Endodermal cell (in vitro differentiated cells): Measurements from ENCODE around the gene DDR2. TPM values are rescaled to one million over a fixed set of nuclear protein-coding genes. Genes with fewer than 3 reads are reported as not detected.

ENCODE experiments used
- DNase-seq: peaks from one replicate; pipeline ENCODE4 v3.0.0-alpha.2; 2017
- H3K27ac ChIP-seq: 2 replicates; pipeline ENCODE4 v1.5.1; 2013; ENCODE audit warnings: mild to moderate bottlenecking, low read depth, low read length, moderate library complexity
- H3K27me3 ChIP-seq: 2 replicates; pipeline ENCODE4 v1.6.1; 2013; ENCODE audit warnings: mild to moderate bottlenecking, low read length, moderate library complexity; ENCODE audit not compliant: insufficient read depth, control insufficient read depth, poor library complexity, severe bottlenecking
- H3K36me3 ChIP-seq: 2 replicates; pipeline ENCODE4 v1.7.0; 2013; ENCODE audit warnings: mild to moderate bottlenecking, low read length, moderate library complexity; ENCODE audit not compliant: control insufficient read depth, insufficient read depth
- H3K4me1 ChIP-seq: one replicate; pipeline ENCODE4 v1.7.0; 2013; ENCODE audit warnings: low read length; ENCODE audit not compliant: control insufficient read depth, insufficient read depth
- H3K4me3 ChIP-seq: 2 replicates; pipeline ENCODE4 v1.5.1; 2013; ENCODE audit warnings: mild to moderate bottlenecking, low read length, moderate library complexity
- H3K9ac ChIP-seq: 2 replicates; pipeline ENCODE4 v1.6.1; 2013; ENCODE audit warnings: mild to moderate bottlenecking, low read length, moderate library complexity; ENCODE audit not compliant: poor library complexity, severe bottlenecking; ENCODE audit errors: extremely low read depth
- H3K9me3 ChIP-seq: 2 replicates; pipeline ENCODE4 v1.6.1; 2013; ENCODE audit warnings: mild to moderate bottlenecking, low read length, moderate library complexity; ENCODE audit not compliant: control insufficient read depth
- H3K27ac Mint-ChIP-seq: 2 replicates; pipeline ENCODE4 v1.8.0; 2020; ENCODE audit warnings: mixed read lengths
- H3K27me3 Mint-ChIP-seq: 2 replicates; pipeline ENCODE4 v1.8.0; 2021; ENCODE audit warnings: mild to moderate bottlenecking, mixed read lengths; ENCODE audit not compliant: insufficient read depth
- H3K36me3 Mint-ChIP-seq: 2 replicates; pipeline ENCODE4 v1.8.0; 2020; ENCODE audit warnings: low read depth, mixed read lengths
- H3K4me1 Mint-ChIP-seq: 2 replicates; pipeline ENCODE4 v1.8.0; 2020; ENCODE audit warnings: mixed read lengths
- H3K4me3 Mint-ChIP-seq: 2 replicates; pipeline ENCODE4 v1.8.0; 2020; ENCODE audit warnings: mild to moderate bottlenecking, moderate library complexity, mixed read lengths
- H3K9me3 Mint-ChIP-seq: 2 replicates; pipeline ENCODE4 v1.8.0; 2020; ENCODE audit warnings: mild to moderate bottlenecking, mixed read lengths
- CTCF ChIP-seq: fragments of 200-600 bp; sonication (generic); conservative IDR thresholded peaks from 2 replicates; pipeline ENCODE4 v1.5.0; 2021; ENCODE audit warnings: antibody characterized with exemption, mild to moderate bottlenecking
- WGBS, 2 experiments: methylation state at CpG; one replicate each; pipeline versions ENCODE4 v1.1.5 to v1.1.7; 2013; ENCODE audit warnings: missing lambda C conversion rate in 2 of 2, mixed read lengths in 1 of 2; ENCODE audit not compliant: insufficient coverage in 1 of 2, insufficient read length in 1 of 2; 5-methylcytosine and 5-hydroxymethylcytosine counted together
- total RNA-seq, 2 donors: library from RNA; stranded (reverse); fragmentation: NEBNext Ultra II Directional in 1 of 2; extraction: Animal tissue kit (Norgen Biotek cat#: 25700) in 1 of 2; gene quantifications; 2 replicates in 1 of 2; 3 replicates in 1 of 2; pipeline ENCODE4 v1.2.1, GENCODE V29; 2021

DDR2 gene
- total RNA-seq, 2 donors from 2014 or later = 0.26 to 0.55 TPM

DNA sequence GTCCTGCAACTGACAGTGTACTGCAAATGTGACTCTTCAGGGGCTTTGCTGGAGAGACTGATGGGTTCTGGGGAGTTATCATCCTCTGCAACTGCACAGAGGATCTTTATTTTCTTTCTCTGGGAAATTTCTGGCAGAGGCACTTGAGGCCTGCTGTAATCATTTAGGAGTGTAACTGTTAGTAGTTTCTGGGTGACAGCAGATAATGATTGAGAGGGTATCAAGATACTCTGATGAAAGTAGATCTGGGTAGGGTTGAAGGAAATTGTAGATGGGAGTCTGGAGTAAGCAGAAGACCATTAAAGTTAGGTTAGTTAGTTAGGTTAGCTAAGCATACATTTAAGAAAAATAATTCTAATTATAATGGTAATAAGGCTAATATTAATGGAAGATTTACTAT lies 11.0 kb upstream of the DDR2 start:
- Histone ChIP-seq H3K27me3 (no peaks in the 10 kb centered on the region), H3K4me3 (no peak overlapping the region), H3K9me3 (peaks cover 21% of the 10 kb centered on the region), H3K27ac (no peak overlapping the region), H3K36me3 (no peaks in the 10 kb centered on the region), H3K4me1 (no peaks in the 10 kb centered on the region), H3K9ac (no peak overlapping the region)
- no peak overlapping the region for H3K27ac Mint-ChIP-seq
- peaks cover 18% of the 10 kb centered on the region for H3K9me3 Mint-ChIP-seq
- TF ChIP-seq CTCF = no peak
- H3K4me1 Mint-ChIP-seq = no peaks in the 10 kb centered on the region
- no peak overlapping the region for H3K4me3 Mint-ChIP-seq
- H3K36me3 Mint-ChIP-seq = peaks cover 3% of the 10 kb centered on the region
- no peak for DNase-seq
- H3K27me3 Mint-ChIP-seq = peaks cover 1% of the 10 kb centered on the region

- WGBS, 2 experiments = 88 to 89% methylated on average over 1 to 2 of the region's 2 CpGs
- no peaks in the 10 kb centered on the region for H3K36me3 Mint-ChIP-seq
- no peak for DNase-seq
- H3K4me1 ChIP-seq = no peaks in the 10 kb centered on the region
- H3K4me3 ChIP-seq = no peak overlapping the region
- no peak overlapping the region for H3K27ac Mint-ChIP-seq
- no peak for TF ChIP-seq CTCF
- no peaks in the 10 kb centered on the region for H3K4me1 Mint-ChIP-seq
- no peaks in the 10 kb centered on the region for H3K36me3 ChIP-seq
- H3K27me3 Mint-ChIP-seq = peaks cover 1% of the 10 kb centered on the region
- H3K9ac ChIP-seq = no peak overlapping the region
- no peaks in the 10 kb centered on the region for H3K9me3 Mint-ChIP-seq
- no peaks in the 10 kb centered on the region for H3K9me3 ChIP-seq
- H3K4me3 Mint-ChIP-seq = no peak overlapping the region
- H3K27ac ChIP-seq = no peak overlapping the region
- H3K27me3 ChIP-seq = no peaks in the 10 kb centered on the region
Observed at GRCh38 chr1:162625679-162626078, 6.6 kb upstream of the DDR2 start.

DNA sequence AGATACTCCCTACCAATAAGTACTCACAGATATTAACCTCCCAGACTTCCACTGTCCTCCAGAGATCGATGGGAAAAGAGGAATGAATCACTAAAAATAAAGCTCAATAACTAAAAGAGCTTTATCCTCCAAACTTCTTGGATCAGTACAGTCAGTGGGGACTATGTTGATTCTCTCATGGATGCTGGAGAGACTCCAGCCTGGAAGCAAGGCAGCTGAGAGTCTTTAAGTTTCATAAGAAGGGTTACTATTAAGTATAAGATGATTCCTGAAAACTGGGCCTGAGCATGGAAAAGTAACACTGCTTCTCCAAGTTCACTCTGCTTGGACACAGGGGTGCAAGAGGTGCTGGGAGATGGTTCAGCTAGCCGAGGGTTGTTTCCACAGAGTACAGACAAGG lies 6.2 kb upstream of the DDR2 start:
- no peak for DNase-seq
- H3K27ac ChIP-seq = no peak overlapping the region
- TF ChIP-seq CTCF = no peak
- no peaks in the 10 kb centered on the region for H3K36me3 Mint-ChIP-seq
- no peak overlapping the region for H3K4me3 Mint-ChIP-seq
- H3K36me3 ChIP-seq = no peaks in the 10 kb centered on the region
- WGBS, 2 experiments = 90 to 93% methylated on average over 2 of the region's 2 CpGs
- no peaks in the 10 kb centered on the region for H3K9me3 ChIP-seq
- H3K4me1 ChIP-seq = no peaks in the 10 kb centered on the region
- H3K9me3 Mint-ChIP-seq = no peaks in the 10 kb centered on the region
- H3K27me3 Mint-ChIP-seq = peaks cover 1% of the 10 kb centered on the region
- H3K4me1 Mint-ChIP-seq = no peaks in the 10 kb centered on the region
- H3K27ac Mint-ChIP-seq = no peak overlapping the region
- H3K4me3 ChIP-seq = no peak overlapping the region
- H3K9ac ChIP-seq = no peak overlapping the region
- H3K27me3 ChIP-seq = no peaks in the 10 kb centered on the region
